Measurements from ENCODE around the gene CMSS1.

Gene CMSS1

DNA sequence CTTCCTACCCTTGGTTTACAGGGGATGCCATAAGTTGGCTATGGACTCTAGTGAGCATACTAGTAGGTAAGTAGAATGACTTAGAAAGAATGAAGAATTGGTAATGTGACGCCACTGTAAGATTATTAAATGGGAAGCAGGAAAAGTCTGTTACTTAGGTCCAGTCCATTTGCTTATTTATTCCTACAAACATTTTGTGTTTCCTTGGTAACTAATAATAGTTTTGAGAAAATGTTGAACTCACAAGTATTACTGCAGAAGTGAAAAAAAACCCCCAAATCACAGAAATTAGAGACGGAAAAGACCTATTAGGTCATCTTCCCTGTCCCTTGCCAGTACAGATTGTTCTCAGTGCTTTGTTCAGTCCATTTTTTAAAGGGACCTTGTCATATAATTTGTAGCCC lies 63.5 kb downstream of the CMSS1 start:
- H3K4me3 ChIP-seq (replicated peaks; ENCODE audit: insufficient read depth, low read length): no peak overlapping the region
- no peak for TF ChIP-seq SPI1 (IDR thresholded peaks at IDR 0.05; ENCODE audit: borderline replicate concordance, low read depth)
- H3K27ac ChIP-seq (replicated peaks): no peak overlapping the region
- no peaks in the 10 kb centered on the region for H3K27me3 ChIP-seq (ENCODE audit: insufficient read depth, poor library complexity, severe bottlenecking)
- DNase-seq (ENCODE audit: low read depth in 1 of 2, low spot score in 1 of 2): no peak

DNA sequence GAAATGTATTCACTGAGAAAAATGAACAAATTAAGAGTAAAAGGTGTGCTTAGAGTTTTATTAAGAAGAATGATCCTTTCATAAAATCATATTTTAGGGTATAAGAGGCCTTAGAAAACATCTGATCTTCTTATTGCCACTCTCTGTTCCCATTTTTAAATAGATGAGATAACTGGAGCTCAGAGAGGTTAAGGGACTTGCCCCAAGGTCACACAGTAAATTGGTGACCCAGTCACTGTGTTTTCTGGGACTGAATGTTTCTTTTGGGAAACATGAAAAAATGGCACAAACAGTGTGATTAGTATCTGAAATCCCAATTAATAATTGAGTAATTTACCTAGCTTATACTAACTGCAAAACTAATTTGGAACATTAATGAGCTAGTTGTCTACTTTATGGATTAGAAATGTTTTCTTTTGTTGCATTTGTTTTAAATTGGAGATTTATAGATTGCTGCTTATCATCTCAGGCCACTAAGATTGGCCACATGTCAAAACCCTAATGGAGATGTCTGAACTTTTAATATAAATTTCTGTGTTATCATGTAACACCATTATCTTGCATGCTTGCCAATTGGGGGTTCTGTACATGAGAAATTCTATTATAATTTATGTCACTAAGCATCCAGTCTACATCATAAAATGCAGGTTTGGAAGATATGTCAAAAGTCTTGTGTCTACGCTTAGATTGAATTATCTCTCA lies 64.9 kb downstream of the CMSS1 start:
- DNase-seq (ENCODE audit: low read depth in 1 of 2, low spot score in 1 of 2): no peak
- no peaks in the 10 kb centered on the region for H3K27me3 ChIP-seq (ENCODE audit: insufficient read depth, poor library complexity, severe bottlenecking)
- no peak overlapping the region for H3K27ac ChIP-seq (replicated peaks)
- H3K4me3 ChIP-seq (replicated peaks; ENCODE audit: insufficient read depth, low read length): no peak overlapping the region
- TF ChIP-seq, protein P1, sequence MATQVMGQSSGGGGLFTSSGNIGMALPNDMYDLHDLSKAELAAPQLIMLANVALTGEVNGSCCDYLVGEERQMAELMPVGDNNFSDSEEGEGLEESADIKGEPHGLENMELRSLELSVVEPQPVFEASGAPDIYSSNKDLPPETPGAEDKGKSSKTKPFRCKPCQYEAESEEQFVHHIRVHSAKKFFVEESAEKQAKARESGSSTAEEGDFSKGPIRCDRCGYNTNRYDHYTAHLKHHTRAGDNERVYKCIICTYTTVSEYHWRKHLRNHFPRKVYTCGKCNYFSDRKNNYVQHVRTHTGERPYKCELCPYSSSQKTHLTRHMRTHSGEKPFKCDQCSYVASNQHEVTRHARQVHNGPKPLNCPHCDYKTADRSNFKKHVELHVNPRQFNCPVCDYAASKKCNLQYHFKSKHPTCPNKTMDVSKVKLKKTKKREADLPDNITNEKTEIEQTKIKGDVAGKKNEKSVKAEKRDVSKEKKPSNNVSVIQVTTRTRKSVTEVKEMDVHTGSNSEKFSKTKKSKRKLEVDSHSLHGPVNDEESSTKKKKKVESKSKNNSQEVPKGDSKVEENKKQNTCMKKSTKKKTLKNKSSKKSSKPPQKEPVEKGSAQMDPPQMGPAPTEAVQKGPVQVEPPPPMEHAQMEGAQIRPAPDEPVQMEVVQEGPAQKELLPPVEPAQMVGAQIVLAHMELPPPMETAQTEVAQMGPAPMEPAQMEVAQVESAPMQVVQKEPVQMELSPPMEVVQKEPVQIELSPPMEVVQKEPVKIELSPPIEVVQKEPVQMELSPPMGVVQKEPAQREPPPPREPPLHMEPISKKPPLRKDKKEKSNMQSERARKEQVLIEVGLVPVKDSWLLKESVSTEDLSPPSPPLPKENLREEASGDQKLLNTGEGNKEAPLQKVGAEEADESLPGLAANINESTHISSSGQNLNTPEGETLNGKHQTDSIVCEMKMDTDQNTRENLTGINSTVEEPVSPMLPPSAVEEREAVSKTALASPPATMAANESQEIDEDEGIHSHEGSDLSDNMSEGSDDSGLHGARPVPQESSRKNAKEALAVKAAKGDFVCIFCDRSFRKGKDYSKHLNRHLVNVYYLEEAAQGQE (IDR thresholded peaks at IDR 0.05; ENCODE audit: insufficient replicate concordance, low read depth): no peak
- TF ChIP-seq SPI1 (IDR thresholded peaks at IDR 0.05; ENCODE audit: borderline replicate concordance, low read depth): no peak
- TF ChIP-seq, protein P2, sequence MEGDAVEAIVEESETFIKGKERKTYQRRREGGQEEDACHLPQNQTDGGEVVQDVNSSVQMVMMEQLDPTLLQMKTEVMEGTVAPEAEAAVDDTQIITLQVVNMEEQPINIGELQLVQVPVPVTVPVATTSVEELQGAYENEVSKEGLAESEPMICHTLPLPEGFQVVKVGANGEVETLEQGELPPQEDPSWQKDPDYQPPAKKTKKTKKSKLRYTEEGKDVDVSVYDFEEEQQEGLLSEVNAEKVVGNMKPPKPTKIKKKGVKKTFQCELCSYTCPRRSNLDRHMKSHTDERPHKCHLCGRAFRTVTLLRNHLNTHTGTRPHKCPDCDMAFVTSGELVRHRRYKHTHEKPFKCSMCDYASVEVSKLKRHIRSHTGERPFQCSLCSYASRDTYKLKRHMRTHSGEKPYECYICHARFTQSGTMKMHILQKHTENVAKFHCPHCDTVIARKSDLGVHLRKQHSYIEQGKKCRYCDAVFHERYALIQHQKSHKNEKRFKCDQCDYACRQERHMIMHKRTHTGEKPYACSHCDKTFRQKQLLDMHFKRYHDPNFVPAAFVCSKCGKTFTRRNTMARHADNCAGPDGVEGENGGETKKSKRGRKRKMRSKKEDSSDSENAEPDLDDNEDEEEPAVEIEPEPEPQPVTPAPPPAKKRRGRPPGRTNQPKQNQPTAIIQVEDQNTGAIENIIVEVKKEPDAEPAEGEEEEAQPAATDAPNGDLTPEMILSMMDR (IDR thresholded peaks at IDR 0.05; ENCODE audit: insufficient read depth, low read length): no peak
- TF ChIP-seq POLR2AphosphoS5 (IDR thresholded peaks at IDR 0.05; ENCODE audit: low read depth): no peak
- no peak for TF ChIP-seq GABPA (IDR thresholded peaks at IDR 0.05; ENCODE audit: low read depth)

DNA sequence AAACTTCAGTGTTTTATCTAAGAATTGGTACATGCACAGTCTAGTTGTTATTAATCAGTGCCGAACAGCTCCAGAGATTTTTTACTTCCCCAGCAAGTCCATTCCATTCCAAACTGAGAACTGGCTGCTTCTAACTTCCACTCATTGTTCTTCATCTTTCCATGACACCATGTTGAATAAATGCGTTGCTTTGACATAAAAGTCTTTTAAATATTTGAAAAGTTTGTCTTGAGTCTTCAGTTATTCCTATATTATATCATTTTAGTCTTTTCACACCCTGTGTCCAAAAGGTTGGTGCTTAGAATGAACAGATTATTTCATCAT lies 65.4 kb downstream of the CMSS1 start:
- H3K4me3 ChIP-seq (replicated peaks; ENCODE audit: insufficient read depth, low read length): no peak overlapping the region
- no peaks in the 10 kb centered on the region for H3K27me3 ChIP-seq (ENCODE audit: insufficient read depth, poor library complexity, severe bottlenecking)
- no peak for DNase-seq (ENCODE audit: low read depth in 1 of 2, low spot score in 1 of 2)
- H3K27ac ChIP-seq (replicated peaks): no peak overlapping the region
- TF ChIP-seq POLR2AphosphoS5 (IDR thresholded peaks at IDR 0.05; ENCODE audit: low read depth) (no peak), GABPA (IDR thresholded peaks at IDR 0.05; ENCODE audit: low read depth) (no peak), SPI1 (IDR thresholded peaks at IDR 0.05; ENCODE audit: borderline replicate concordance, low read depth) (no peak)
- TF ChIP-seq, protein P1 (IDR thresholded peaks at IDR 0.05; ENCODE audit: insufficient replicate concordance, low read depth): no peak
- TF ChIP-seq, protein P2 (IDR thresholded peaks at IDR 0.05; ENCODE audit: insufficient read depth, low read length): no peak

DNA sequence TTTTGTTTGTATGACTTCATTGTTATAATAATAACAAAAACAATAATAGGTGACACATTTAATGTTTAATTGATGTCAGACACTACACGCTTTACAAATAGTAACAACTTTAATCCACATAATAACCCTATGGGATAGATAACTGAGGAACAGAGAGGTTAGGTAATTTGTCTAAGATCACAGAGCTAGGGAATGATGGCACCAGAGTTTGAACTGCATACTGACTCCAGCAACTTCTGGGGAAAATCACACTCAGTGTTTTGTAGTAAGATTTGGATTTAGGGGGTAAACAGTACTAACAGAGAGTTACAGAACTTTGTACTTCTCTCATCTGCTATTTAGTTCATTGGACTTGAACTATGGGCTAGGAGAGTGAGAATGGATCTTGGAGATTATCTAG lies 66.0 kb downstream of the CMSS1 start:
- DNase-seq (ENCODE audit: low read depth in 1 of 2, low spot score in 1 of 2): no peak
- no peak overlapping the region for H3K27ac ChIP-seq (replicated peaks)
- no peaks in the 10 kb centered on the region for H3K27me3 ChIP-seq (ENCODE audit: insufficient read depth, poor library complexity, severe bottlenecking)
- TF ChIP-seq GABPA (IDR thresholded peaks at IDR 0.05; ENCODE audit: low read depth): no peak
- TF ChIP-seq, protein P1 (IDR thresholded peaks at IDR 0.05; ENCODE audit: insufficient replicate concordance, low read depth): no peak
- no peak for TF ChIP-seq SPI1 (IDR thresholded peaks at IDR 0.05; ENCODE audit: borderline replicate concordance, low read depth)
- TF ChIP-seq POLR2AphosphoS5 (IDR thresholded peaks at IDR 0.05; ENCODE audit: low read depth): no peak
- TF ChIP-seq, protein P2 (IDR thresholded peaks at IDR 0.05; ENCODE audit: insufficient read depth, low read length): no peak
- H3K4me3 ChIP-seq (replicated peaks; ENCODE audit: insufficient read depth, low read length): no peak overlapping the region
